ENCODE data around the gene CAPN14.

The CAPN14 gene

GRCh38 chr2:31238126-31238905 is 21.0 kb upstream of the CAPN14 start:
- TF ChIP-seq CTCF (conservative IDR thresholded peaks at IDR 0.05; ENCODE audit: control insufficient read depth, insufficient read depth, low read depth, low read length) = no peak
- no peak for DNase-seq (ENCODE audit: low read depth)
- H3K4me3 ChIP-seq (ENCODE audit: control insufficient read depth, low read depth, low read length) = no peak overlapping the region

- DNase-seq (ENCODE audit: low read depth) = no peak
- TF ChIP-seq CTCF (conservative IDR thresholded peaks at IDR 0.05; ENCODE audit: control insufficient read depth, insufficient read depth, low read depth, low read length) = no peak
- H3K4me3 ChIP-seq (ENCODE audit: control insufficient read depth, low read depth, low read length) = no peak overlapping the region
Observed at GRCh38 chr2:31237348-31238017, 20.2 kb upstream of the CAPN14 start.

GRCh38 chr2:31236433-31237205 is 19.3 kb upstream of the CAPN14 start:
- no peak for TF ChIP-seq CTCF (conservative IDR thresholded peaks at IDR 0.05; ENCODE audit: control insufficient read depth, insufficient read depth, low read depth, low read length)
- no peak overlapping the region for H3K4me3 ChIP-seq (ENCODE audit: control insufficient read depth, low read depth, low read length)
- DNase-seq (ENCODE audit: low read depth) = no peak

- no peak for TF ChIP-seq CTCF (conservative IDR thresholded peaks at IDR 0.05; ENCODE audit: control insufficient read depth, insufficient read depth, low read depth, low read length)
- H3K4me3 ChIP-seq (ENCODE audit: control insufficient read depth, low read depth, low read length) = no peak overlapping the region
- peak; percentile 90 for DNase-seq (ENCODE audit: low read depth)
Observed at GRCh38 chr2:31235504-31235902, 18.2 kb upstream of the CAPN14 start.

- TF ChIP-seq CTCF (conservative IDR thresholded peaks at IDR 0.05; ENCODE audit: control insufficient read depth, insufficient read depth, low read depth, low read length) = no peak
- DNase-seq (ENCODE audit: low read depth) = no peak
- H3K4me3 ChIP-seq (ENCODE audit: control insufficient read depth, low read depth, low read length) = peak overlapping the region; percentile 69
Observed at GRCh38 chr2:31234683-31235503, 17.6 kb upstream of the CAPN14 start.

All from fibroblast of mammary gland (primary cell).